HepG2 (cell line): ENCODE measurements around the gene KRTAP10-8. TPM values are rescaled to one million over a fixed set of nuclear protein-coding genes. Genes with fewer than 3 reads are reported as not detected.

Source experiments
- ATAC-seq: fragments of 200-7000 bp; cut with Tn5 transposase; 3 replicates; pipeline ENCODE4 v1.9.1; 2020; ENCODE audit warnings: mild to moderate bottlenecking, moderate library complexity
- BruUV-seq: library from RNA; stranded (reverse); fragments of 400-500 nt; replicated peaks from 2 replicates; lab custom pipeline; 2021; lab: Mats Ljungman, UMichigan
- CTCF ChIA-PET: fragments of 300-600 bp; formaldehyde crosslinking; extraction: SDS; loops from one replicate; lab custom pipeline; 2021; ENCODE audit warnings: low total read pairs, inconsistent platforms, low intra/inter-chr PET ratio; lab: Yijun Ruan, JAX
- POLR2A ChIA-PET: fragments of 350-600 bp; sonication (Branson Sonifier 250); formaldehyde crosslinking; loops from one replicate; lab custom pipeline; 2020; ENCODE audit warnings: antibody characterized with exemption, inconsistent platforms; lab: Yijun Ruan, JAX
- DNase-seq: peaks from one replicate; pipeline ENCODE4 v3.0.0-alpha.2; 2015; ENCODE audit warnings: low spot score
- FAIRE-seq: peaks from 3 replicates; lab custom pipeline; 2011; peaks lifted over from hg19 to GRCh38; lab: Jason Lieb, UNC
- H2AFZ ChIP-seq: one replicate; pipeline ENCODE4 v1.6.1; 2011; ENCODE audit warnings: low read length, inconsistent platforms
- H3K27ac ChIP-seq: fragments of 300-600 bp; 3 replicates; pipeline ENCODE4 v1.8.0; 2011; ENCODE audit warnings: mixed run types, mild to moderate bottlenecking, mixed read lengths, low read length, inconsistent platforms; ENCODE audit not compliant: insufficient read depth; ENCODE audit errors: extremely low read length
- H3K27me3 ChIP-seq, 2 experiments: fragments of 200-600 bp in 1 of 2; 2 replicates in 1 of 2; 3 replicates in 1 of 2; pipeline versions ENCODE4 v1.6.0 to v1.8.0; 2011; ENCODE audit warnings: low read length in 2 of 2, mild to moderate bottlenecking in 2 of 2, moderate library complexity in 2 of 2, inconsistent platforms in 1 of 2; ENCODE audit not compliant: insufficient read depth in 2 of 2, control insufficient read depth in 1 of 2
- H3K36me3 ChIP-seq, 2 experiments: fragments of 200-600 bp in 1 of 2; replicated peaks in 1 of 2; 2 replicates in 1 of 2; 3 replicates in 1 of 2; pipeline versions ENCODE4 v1.5.1 to v1.8.0; 2011; ENCODE audit warnings: low read length in 2 of 2, inconsistent platforms in 1 of 2; ENCODE audit not compliant: insufficient read depth in 2 of 2, control insufficient read depth in 1 of 2
- H3K4me1 ChIP-seq: 2 replicates; pipeline ENCODE4 v1.5.1; 2012; ENCODE audit warnings: low read length, inconsistent platforms; ENCODE audit not compliant: insufficient read depth
- H3K4me2 ChIP-seq: 2 replicates; pipeline ENCODE4 v1.6.0; 2011; ENCODE audit warnings: low read depth, low read length, inconsistent platforms
- H3K4me3 ChIP-seq, 3 experiments: fragments of 200-600 bp in 1 of 3; sonication (generic), shearing (Covaris generic) in 1 of 3; replicated peaks in 1 of 3; 2 replicates each; pipeline ENCODE4 v1.5.1; 2011 to 2016; ENCODE audit warnings: low read length in 3 of 3, inconsistent platforms in 2 of 3, low read depth in 2 of 3, mild to moderate bottlenecking in 2 of 3, control low read depth in 1 of 3, mixed read lengths in 1 of 3; ENCODE audit not compliant: insufficient read depth in 1 of 3
- H3K79me2 ChIP-seq: one replicate; pipeline ENCODE4 v1.6.1; 2011; ENCODE audit warnings: low read length, inconsistent platforms; ENCODE audit not compliant: insufficient read depth
- H3K9ac ChIP-seq: 2 replicates; pipeline ENCODE4 v1.6.0; 2011; ENCODE audit warnings: mild to moderate bottlenecking, low read depth, low read length, inconsistent platforms; ENCODE audit not compliant: insufficient read depth
- H3K9me3 ChIP-seq: 2 replicates; pipeline ENCODE4 v1.5.1; 2012; ENCODE audit warnings: mild to moderate bottlenecking, low read length
- H4K20me1 ChIP-seq: 2 replicates; pipeline ENCODE4 v1.6.0; 2011; ENCODE audit warnings: inconsistent platforms, mild to moderate bottlenecking, low read length, moderate library complexity; ENCODE audit not compliant: insufficient read depth
- CREB3 ChIP-seq: sonication (generic); formaldehyde crosslinking; IDR thresholded peaks from 2 replicates; pipeline ENCODE4 v1.5.0; 2020; ENCODE audit warnings: missing genetic modification reagents
- FOXO4 ChIP-seq: sonication (generic); formaldehyde crosslinking; conservative IDR thresholded peaks from 2 replicates; pipeline ENCODE4 v1.8.1; 2023; ENCODE audit warnings: missing genetic modification reagents
- GABPA ChIP-seq, 2 experiments: IDR thresholded peaks; 2 replicates each; pipeline ENCODE4 v1.6.1; 2011 to 2016; ENCODE audit warnings: low read depth in 2 of 2, low read length in 1 of 2, missing biosample characterization in 1 of 2, missing genetic modification characterization in 1 of 2
- IKZF1 ChIP-seq: fragments of 450-650 bp; IDR thresholded peaks from 2 replicates; pipeline ENCODE4 v1.7.1; 2016
- MED8 ChIP-seq: sonication (generic); formaldehyde crosslinking; IDR thresholded peaks from 2 replicates; pipeline ENCODE4 v1.8.1; 2023; ENCODE audit warnings: mild to moderate bottlenecking, missing genetic modification reagents; ENCODE audit not compliant: insufficient replicate concordance
- PHF20 ChIP-seq: sonication (generic); formaldehyde crosslinking; IDR thresholded peaks from 2 replicates; pipeline ENCODE4 v1.5.0; 2020; ENCODE audit warnings: mild to moderate bottlenecking, missing genetic modification reagents
- SP140L ChIP-seq: sonication (generic); formaldehyde crosslinking; IDR thresholded peaks from 2 replicates; pipeline ENCODE4 v1.4.0; 2020; ENCODE audit warnings: missing genetic modification reagents, borderline replicate concordance
- YY1 ChIP-seq: IDR thresholded peaks from 2 replicates; pipeline ENCODE4 v1.6.1; 2011; ENCODE audit warnings: low read length, low read depth, moderate library complexity, mild to moderate bottlenecking; ENCODE audit not compliant: insufficient read depth, insufficient replicate concordance
- ZFP62 ChIP-seq: sonication (generic); formaldehyde crosslinking; IDR thresholded peaks from 2 replicates; pipeline ENCODE4 v1.4.0; 2020; ENCODE audit warnings: missing genetic modification reagents
- ZNF121 ChIP-seq: sonication (generic); formaldehyde crosslinking; IDR thresholded peaks from 2 replicates; pipeline ENCODE4 v1.5.0; 2020; ENCODE audit warnings: mild to moderate bottlenecking, missing genetic modification reagents
- ZNF274 ChIP-seq: sonication (generic); formaldehyde crosslinking; IDR thresholded peaks from 2 replicates; pipeline ENCODE4 v1.5.1; 2020; ENCODE audit warnings: mild to moderate bottlenecking, missing genetic modification reagents
- ZNF30 ChIP-seq: sonication (generic); formaldehyde crosslinking; IDR thresholded peaks from 2 replicates; pipeline ENCODE4 v1.5.0; 2020; ENCODE audit warnings: mild to moderate bottlenecking, missing genetic modification reagents
- ZNF687 ChIP-seq: sonication (generic); formaldehyde crosslinking; IDR thresholded peaks from 2 replicates; pipeline ENCODE4 v1.5.1; 2020; ENCODE audit warnings: mild to moderate bottlenecking, missing genetic modification reagents, moderate library complexity
- WGBS: methylation state at CpG from one replicate; pipeline ENCODE4 v1.1.6; 2017; ENCODE audit warnings: low lambda C conversion rate; 5-methylcytosine and 5-hydroxymethylcytosine counted together
- in situ Hi-C: cut with HindIII; loops from 2 replicates; pipeline ENCODE4 v1.10.0; 2017; ENCODE audit warnings: low pct_unique_long_range_greater_than_20kb; ENCODE audit not compliant: extremely low pct_ligation_motif_present
- intact Hi-C: fragments of 100-400 bp; cut with micrococcal nuclease; formaldehyde crosslinking; loops from one replicate; pipeline ENCODE4 v1.10.0; 2022; ENCODE audit not compliant: unreplicated experiment
- polyA plus RNA-seq, 8 experiments: library from polyadenylated mRNA; depleted of rRNA in 3 of 8; stranded (reverse) in 7 of 8; unstranded in 1 of 8; fragments of >200 nt; fragmentation: Illumina TruSeq in 4 of 8; extraction: Trizol in 4 of 8; gene quantifications; 2 replicates each; pipeline versions ENCODE4 v1.2.1 to v1.2.3, GENCODE V29; 2011 to 2016; ENCODE audit warnings: low read depth in 4 of 8, missing spikeins in 1 of 8, mixed read lengths in 1 of 8; ENCODE audit not compliant: insufficient read depth in 1 of 8
- total RNA-seq, 5 experiments: library from RNA; depleted of rRNA; stranded (reverse); fragments of >200 nt; fragmentation: Illumina TruSeq; extraction: Trizol; gene quantifications; 2 replicates each; pipeline ENCODE4 v1.2.3, GENCODE V29; 2016; ENCODE audit warnings: low read depth in 1 of 5
- TF ChIP-seq, protein P1 (sequence below): IDR thresholded peaks from 2 replicates; pipeline ENCODE4 v1.6.1; 2016; ENCODE audit warnings: low read depth, borderline replicate concordance

Gene KRTAP10-8
- total and polyA plus RNA-seq, 2 of the 13 experiments (the other 11 are each of a cell fraction or from before 2014, with no cell fraction given) = not detected

GRCh38 chr21:44568261-44568660, 43.6 kb upstream of the KRTAP10-8 start (continued):
- TF ChIP-seq FOXO4 = no peak
- no peak for TF ChIP-seq YY1

DNA sequence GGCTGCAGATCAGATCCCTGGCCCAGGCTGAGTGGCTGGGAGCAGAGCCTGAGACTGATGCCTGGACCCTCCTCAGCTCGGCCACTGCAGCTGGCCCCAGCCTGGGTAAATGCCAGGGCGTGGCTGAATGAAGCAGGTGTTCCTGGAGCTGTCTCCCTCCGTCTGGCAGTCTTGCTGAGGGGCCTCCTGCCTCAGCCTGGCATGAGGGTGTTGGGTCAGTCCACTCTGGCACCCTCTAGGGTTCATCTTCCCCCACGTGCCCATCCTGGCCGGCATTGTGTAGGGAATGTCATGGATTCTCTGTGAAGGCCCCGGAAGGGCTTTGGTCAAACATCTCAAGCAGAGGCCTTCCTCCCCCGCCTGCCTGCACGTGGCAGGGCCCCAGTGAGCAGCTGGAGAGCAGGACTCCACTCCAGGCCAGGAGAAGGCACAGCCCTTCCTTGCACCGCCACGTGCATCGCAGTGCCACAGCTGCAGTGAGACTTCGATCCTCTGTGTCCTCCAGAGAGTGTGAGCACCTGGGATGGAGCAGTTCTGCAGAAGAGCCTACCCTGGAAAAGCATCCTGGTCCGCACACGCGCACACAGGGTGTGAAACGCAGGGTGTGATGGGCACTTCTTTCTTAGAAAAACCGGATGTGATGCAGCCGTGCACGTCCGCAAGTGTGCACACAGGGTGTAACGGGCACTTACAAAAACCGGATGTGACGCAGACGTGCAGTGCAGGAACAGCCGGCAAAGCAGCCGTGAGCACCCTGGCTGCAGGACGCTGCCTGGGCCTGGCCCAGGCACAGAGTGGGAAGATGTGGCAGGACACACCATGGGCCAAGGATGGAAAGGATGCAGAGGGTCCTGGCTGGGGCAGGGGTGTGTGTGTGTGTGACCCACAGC, 43.0 kb upstream of the KRTAP10-8 start:
- CTCF ChIA-PET = no interaction called here
- H3K27ac ChIP-seq = no peak overlapping the region
- no peaks in the 10 kb centered on the region; a peak in 1 of 5 replicates for H3K27me3 ChIP-seq
- no peaks in the 10 kb centered on the region for H3K36me3 ChIP-seq
- no peak overlapping the region for H3K9ac ChIP-seq
- H3K4me3 ChIP-seq = no peak overlapping the region
- 66% methylated on average over 20 of the region's 27 CpGs for WGBS
- POLR2A ChIA-PET = no interaction called here
- H3K4me2 ChIP-seq = no peak overlapping the region
- in situ Hi-C loops (no loop called here), intact Hi-C loops (no loop called here)
- no peaks in the 10 kb centered on the region for H3K79me2 ChIP-seq
- H3K9me3 ChIP-seq = peaks cover 9% of the 10 kb centered on the region
- DNase-seq (no peak), ATAC-seq (no peak), FAIRE-seq (no peak)
- no peaks in the 10 kb centered on the region for H4K20me1 ChIP-seq
- peaks cover 16% of the 10 kb centered on the region for H3K4me1 ChIP-seq
- H2AFZ ChIP-seq = no peak overlapping the region
- BruUV-seq = no TSS peak
- TF ChIP-seq ZNF687 (CRISPR knock-in tag) (peak; percentile 49; the same call in 1 of the 2 replicates), ZNF30 (no peak), ZNF274 (CRISPR knock-in tag) (no peak), ZFP62 (CRISPR knock-in tag) (no peak), MED8 (no peak), ZNF121 (CRISPR knock-in tag) (no peak), SP140L (no peak), GABPA (IDR thresholded peaks at IDR 0.05; ENCODE audit: low read depth, low read length) (no peak), GABPA (CRISPR knock-in tag; IDR thresholded peaks at IDR 0.05; ENCODE audit: low read depth) (peak; percentile 62; the same call in 1 of the 2 replicates), CREB3 (CRISPR knock-in tag) (no peak), IKZF1 (no peak), PHF20 (no peak)
- TF ChIP-seq, protein P1, sequence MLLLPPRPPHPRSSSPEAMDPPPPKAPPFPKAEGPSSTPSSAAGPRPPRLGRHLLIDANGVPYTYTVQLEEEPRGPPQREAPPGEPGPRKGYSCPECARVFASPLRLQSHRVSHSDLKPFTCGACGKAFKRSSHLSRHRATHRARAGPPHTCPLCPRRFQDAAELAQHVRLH (CRISPR knock-in tag) = no peak
